Activated CD4-positive, alpha-beta memory T cell treated with anti-CD3 and anti-CD28 coated beads for 36 hours (primary cell): Measurements from ENCODE around the gene ACACB. TPM values are rescaled to one million over a fixed set of nuclear protein-coding genes. Genes with fewer than 3 reads are reported as not detected.

Experiments
- CTCF ChIA-PET: fragments of 350-600 bp; sonication (Branson Sonifier 250); formaldehyde crosslinking; loops from one replicate; lab custom pipeline; 2021; ENCODE audit warnings: antibody characterized with exemption, inconsistent platforms; lab: Charles Lee
- POLR2A ChIA-PET: fragments of 350-600 bp; sonication (Branson Sonifier 250); formaldehyde crosslinking; loops from one replicate; lab custom pipeline; 2021; ENCODE audit warnings: antibody characterized with exemption; lab: Charles Lee
- DNase-seq: peaks from one replicate; pipeline ENCODE4 v3.0.0-alpha.2; 2020
- H3K27ac Mint-ChIP-seq: one replicate; pipeline ENCODE4 v1.8.0; 2021; ENCODE audit warnings: mixed read lengths
- H3K27me3 Mint-ChIP-seq: one replicate; pipeline ENCODE4 v1.8.0; 2021; ENCODE audit warnings: mixed read lengths
- H3K36me3 Mint-ChIP-seq: one replicate; pipeline ENCODE4 v1.8.0; 2021; ENCODE audit warnings: mixed read lengths
- H3K4me1 Mint-ChIP-seq: one replicate; pipeline ENCODE4 v1.8.0; 2021; ENCODE audit warnings: low read depth, mixed read lengths
- H3K4me3 Mint-ChIP-seq: one replicate; pipeline ENCODE4 v1.8.0; 2021; ENCODE audit warnings: mild to moderate bottlenecking, mixed read lengths
- H3K9me3 Mint-ChIP-seq: one replicate; pipeline ENCODE4 v1.8.0; 2021; ENCODE audit warnings: mixed read lengths
- intact Hi-C: fragments of 100-400 bp; cut with micrococcal nuclease; formaldehyde crosslinking; loops from one replicate; pipeline ENCODE4 v1.15.1; 2023
- total RNA-seq, 2 experiments: library from RNA; stranded (reverse); gene quantifications; one replicate each; pipeline ENCODE4 v1.2.3, GENCODE V29; 2021

Gene ACACB
- total RNA-seq, 2 experiments from 2014 or later: 11.1 to 12.7 TPM

- CTCF ChIA-PET: interaction anchor here (1.1 to 4.0 kb wide), 2 partner anchors 118 to 126 kb away, joined by 3 to 31 read pairs; no protein-coding TSS in a partner anchor
- H3K27me3 Mint-ChIP-seq: no peaks in the 10 kb centered on the region
These were observed 149.9 kb downstream of the ACACB start for GRCh38 chr12:109266106-109266879.

DNA sequence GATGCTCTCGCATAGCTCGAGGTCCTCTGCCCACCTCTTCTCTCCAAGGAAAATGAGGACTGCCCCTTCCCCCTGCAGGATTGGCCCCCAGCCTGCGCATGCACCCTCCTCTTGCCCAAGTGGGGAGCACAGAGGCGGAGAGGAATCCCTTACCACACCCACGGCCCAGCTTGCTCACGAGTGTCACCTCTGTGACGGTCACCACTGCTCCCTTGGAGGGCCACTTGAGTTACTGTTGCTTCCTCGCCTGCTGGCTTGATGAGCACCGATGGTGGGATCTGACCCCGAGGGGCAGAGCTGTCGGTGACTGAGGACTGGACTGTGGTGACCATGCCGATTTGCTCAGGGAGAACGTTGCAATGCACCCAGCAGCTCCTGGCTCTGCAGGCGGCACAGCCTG, 151.0 kb downstream of the ACACB start:
- Mint-ChIP-seq H3K27ac (no peak overlapping the region), H3K27me3 (no peaks in the 10 kb centered on the region), H3K36me3 (peaks cover 3% of the 10 kb centered on the region), H3K4me1 (no peaks in the 10 kb centered on the region), H3K4me3 (no peak overlapping the region), H3K9me3 (peaks cover 6% of the 10 kb centered on the region)
- DNase-seq: no peak
- ChIA-PET POLR2A (no interaction called here), CTCF (interaction anchor here (4.0 kb wide), 1 partner anchor 125 kb away, joined by 31 read pairs; no protein-coding TSS in a partner anchor)
- intact Hi-C loops: no loop called here

More at GRCh38 chr12:109266106-109266879, 149.9 kb downstream of the ACACB start:
- Mint-ChIP-seq H3K9me3 (peaks cover 6% of the 10 kb centered on the region), H3K4me3 (no peak overlapping the region), H3K27ac (no peak overlapping the region), H3K36me3 (peaks cover 3% of the 10 kb centered on the region), H3K4me1 (no peaks in the 10 kb centered on the region)
- intact Hi-C loops: no loop called here
- DNase-seq: no peak
- POLR2A ChIA-PET: no interaction called here

GRCh38 chr12:109268896-109269295, 152.5 kb downstream of the ACACB start:
- DNase-seq: no peak
- no peak overlapping the region for H3K27ac Mint-ChIP-seq
- H3K4me1 Mint-ChIP-seq: no peaks in the 10 kb centered on the region
- H3K36me3 Mint-ChIP-seq: peaks cover 3% of the 10 kb centered on the region
- H3K9me3 Mint-ChIP-seq: peaks cover 6% of the 10 kb centered on the region
- H3K4me3 Mint-ChIP-seq: no peak overlapping the region
- no peaks in the 10 kb centered on the region for H3K27me3 Mint-ChIP-seq
- CTCF ChIA-PET: no interaction called here
- intact Hi-C loops: no loop called here
- POLR2A ChIA-PET: no interaction called here

DNA sequence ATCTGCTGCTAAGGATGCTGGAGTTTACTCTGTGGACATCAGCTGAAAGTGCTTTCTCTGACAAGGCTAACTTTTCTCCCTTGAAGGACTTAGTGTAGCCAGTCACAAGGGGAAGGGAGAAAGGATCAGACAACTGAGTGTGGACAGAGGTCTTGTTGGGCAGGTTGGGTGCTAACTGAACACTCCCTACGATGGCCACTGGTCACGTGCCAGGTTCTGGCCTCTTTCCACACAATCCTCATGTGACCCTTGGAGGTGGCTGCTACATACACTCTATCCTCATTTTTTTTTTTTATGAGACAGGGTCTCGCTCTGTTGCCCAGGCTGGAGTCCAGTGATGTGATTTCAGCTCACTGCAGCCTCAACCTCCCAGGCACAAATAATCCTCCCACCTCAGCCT, 153.0 kb downstream of the ACACB start:
- peaks cover 6% of the 10 kb centered on the region for H3K9me3 Mint-ChIP-seq
- peaks cover 3% of the 10 kb centered on the region for H3K36me3 Mint-ChIP-seq
- no peak overlapping the region for H3K27ac Mint-ChIP-seq
- H3K4me3 Mint-ChIP-seq: no peak overlapping the region
- H3K4me1 Mint-ChIP-seq: no peaks in the 10 kb centered on the region
- intact Hi-C loops: no loop called here
- POLR2A ChIA-PET: no interaction called here
- no peaks in the 10 kb centered on the region for H3K27me3 Mint-ChIP-seq
- DNase-seq: no peak
- CTCF ChIA-PET: no interaction called here

DNA sequence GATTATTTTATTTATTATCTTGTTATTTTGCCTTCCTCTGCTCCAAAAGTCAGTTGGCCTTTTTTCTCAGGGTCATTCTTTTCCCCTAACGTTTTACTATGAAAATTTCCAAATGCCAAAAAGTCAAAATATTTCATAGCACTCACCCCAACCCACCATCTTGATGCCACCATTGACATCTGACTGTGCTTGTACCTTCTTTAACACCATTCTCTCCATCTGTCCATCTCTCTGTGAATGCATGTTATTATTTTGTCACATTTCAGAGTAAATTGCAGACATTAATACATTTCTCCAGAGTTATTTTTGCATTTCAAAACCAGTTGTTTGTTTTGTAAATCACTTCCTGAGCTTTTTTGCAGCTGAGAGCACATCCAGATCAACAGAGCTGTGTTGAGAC, 154.1 kb downstream of the ACACB start:
- intact Hi-C loops: no loop called here
- Mint-ChIP-seq H3K9me3 (peaks cover 6% of the 10 kb centered on the region), H3K27ac (no peak overlapping the region), H3K4me1 (no peaks in the 10 kb centered on the region), H3K27me3 (no peaks in the 10 kb centered on the region), H3K4me3 (no peak overlapping the region), H3K36me3 (peaks cover 3% of the 10 kb centered on the region)
- no peak for DNase-seq
- CTCF ChIA-PET: no interaction called here
- POLR2A ChIA-PET: no interaction called here

- intact Hi-C loops: no loop called here
- Mint-ChIP-seq H3K36me3 (peaks cover 3% of the 10 kb centered on the region), H3K9me3 (peaks cover 6% of the 10 kb centered on the region), H3K4me1 (no peaks in the 10 kb centered on the region), H3K27ac (no peak overlapping the region), H3K27me3 (no peaks in the 10 kb centered on the region), H3K4me3 (no peak overlapping the region)
- CTCF ChIA-PET: no interaction called here
- POLR2A ChIA-PET: no interaction called here
- no peak for DNase-seq
These were observed 155.0 kb downstream of the ACACB start for GRCh38 chr12:109271418-109271817.

DNA sequence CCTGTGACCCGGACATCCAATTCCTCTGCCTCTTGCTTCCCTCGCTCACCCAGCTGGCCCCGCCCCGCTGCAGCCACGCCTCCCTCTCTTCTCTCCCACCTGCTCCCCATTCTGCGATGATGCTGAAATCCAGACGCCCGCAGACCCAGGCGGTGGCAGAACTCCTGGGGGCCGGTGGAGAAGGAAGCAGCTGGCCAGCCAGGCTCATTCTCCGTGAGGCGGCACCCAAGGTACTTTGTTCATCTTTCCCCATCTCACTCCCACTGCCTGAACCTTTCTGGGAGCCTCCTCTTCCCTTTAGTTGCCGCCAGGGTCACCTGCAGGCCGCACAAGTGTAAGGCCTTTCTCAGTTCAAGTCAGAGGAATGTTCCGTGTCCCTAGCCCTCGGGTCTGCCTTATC, 157.0 kb downstream of the ACACB start:
- H3K4me1 Mint-ChIP-seq: no peaks in the 10 kb centered on the region
- no peak overlapping the region for H3K27ac Mint-ChIP-seq
- intact Hi-C loops: no loop called here
- no peak for DNase-seq
- no peak overlapping the region for H3K4me3 Mint-ChIP-seq
- H3K36me3 Mint-ChIP-seq: no peaks in the 10 kb centered on the region
- peaks cover 2% of the 10 kb centered on the region for H3K27me3 Mint-ChIP-seq
- POLR2A ChIA-PET: no interaction called here
- CTCF ChIA-PET: no interaction called here
- H3K9me3 Mint-ChIP-seq: peaks cover 6% of the 10 kb centered on the region

- Mint-ChIP-seq H3K4me1 (no peaks in the 10 kb centered on the region), H3K9me3 (peaks cover 6% of the 10 kb centered on the region), H3K4me3 (no peak overlapping the region), H3K27ac (no peak overlapping the region), H3K36me3 (no peaks in the 10 kb centered on the region), H3K27me3 (peaks cover 2% of the 10 kb centered on the region)
- ChIA-PET POLR2A (no interaction called here), CTCF (no interaction called here)
- intact Hi-C loops: no loop called here
- DNase-seq: no peak
These were observed 158.0 kb downstream of the ACACB start for GRCh38 chr12:109274381-109274780.

DNA sequence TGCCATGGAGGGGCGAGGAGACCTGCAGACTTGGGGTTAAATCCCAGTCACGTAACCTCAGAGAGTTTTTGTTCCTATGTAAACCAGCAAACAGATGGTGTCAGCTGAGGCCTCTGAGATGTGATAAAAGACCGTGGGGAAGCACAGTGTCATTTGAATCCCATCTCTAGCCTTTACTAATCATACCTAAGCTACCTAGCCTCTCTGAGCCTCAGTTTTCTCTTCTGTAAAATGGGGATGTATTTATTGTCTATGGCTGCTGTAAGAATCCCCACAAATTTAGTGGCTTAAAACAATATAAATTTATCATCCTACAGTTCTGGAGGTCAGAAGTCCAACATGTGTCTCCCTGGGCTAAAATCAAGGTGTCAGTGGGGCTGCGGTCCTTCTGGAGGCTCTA, 158.8 kb downstream of the ACACB start:
- Mint-ChIP-seq H3K36me3 (no peaks in the 10 kb centered on the region), H3K9me3 (peaks cover 4% of the 10 kb centered on the region), H3K4me1 (no peaks in the 10 kb centered on the region), H3K4me3 (no peak overlapping the region), H3K27ac (no peak overlapping the region), H3K27me3 (peaks cover 2% of the 10 kb centered on the region)
- CTCF ChIA-PET: no interaction called here
- POLR2A ChIA-PET: no interaction called here
- intact Hi-C loops: no loop called here
- no peak for DNase-seq

DNA sequence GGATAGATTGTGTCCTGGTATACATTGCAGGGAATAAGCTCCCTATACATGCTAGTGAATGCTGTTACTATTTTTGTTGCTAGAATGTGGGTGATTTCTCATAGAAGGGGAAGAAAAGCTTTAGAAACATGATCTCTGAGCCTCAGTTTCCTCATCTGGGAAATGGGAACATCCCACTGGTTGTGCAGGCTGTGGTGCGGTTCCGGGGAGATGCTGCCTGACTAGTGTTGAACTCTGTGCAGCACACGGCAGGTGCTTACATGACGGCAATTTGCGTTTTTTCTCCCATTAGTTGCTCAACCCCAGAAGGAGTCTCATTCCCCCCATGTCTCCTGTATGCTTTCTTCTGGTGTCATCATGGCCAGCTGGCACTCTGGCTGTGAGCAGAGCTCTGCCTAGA, 159.8 kb downstream of the ACACB start:
- intact Hi-C loops: no loop called here
- H3K27me3 Mint-ChIP-seq: peaks cover 2% of the 10 kb centered on the region
- ChIA-PET CTCF (no interaction called here), POLR2A (no interaction called here)
- H3K4me3 Mint-ChIP-seq: no peak overlapping the region
- no peaks in the 10 kb centered on the region for H3K4me1 Mint-ChIP-seq
- no peak for DNase-seq
- no peak overlapping the region for H3K27ac Mint-ChIP-seq
- H3K36me3 Mint-ChIP-seq: no peaks in the 10 kb centered on the region
- no peaks in the 10 kb centered on the region for H3K9me3 Mint-ChIP-seq

- H3K4me1 Mint-ChIP-seq: no peaks in the 10 kb centered on the region
- H3K4me3 Mint-ChIP-seq: no peak overlapping the region
- H3K9me3 Mint-ChIP-seq: no peaks in the 10 kb centered on the region
- H3K36me3 Mint-ChIP-seq: no peaks in the 10 kb centered on the region
- ChIA-PET CTCF (no interaction called here), POLR2A (no interaction called here)
- H3K27me3 Mint-ChIP-seq: peaks cover 2% of the 10 kb centered on the region
- no peak overlapping the region for H3K27ac Mint-ChIP-seq
- intact Hi-C loops: no loop called here
- DNase-seq: no peak
These were observed 161.0 kb downstream of the ACACB start for GRCh38 chr12:109277255-109277898.

DNA sequence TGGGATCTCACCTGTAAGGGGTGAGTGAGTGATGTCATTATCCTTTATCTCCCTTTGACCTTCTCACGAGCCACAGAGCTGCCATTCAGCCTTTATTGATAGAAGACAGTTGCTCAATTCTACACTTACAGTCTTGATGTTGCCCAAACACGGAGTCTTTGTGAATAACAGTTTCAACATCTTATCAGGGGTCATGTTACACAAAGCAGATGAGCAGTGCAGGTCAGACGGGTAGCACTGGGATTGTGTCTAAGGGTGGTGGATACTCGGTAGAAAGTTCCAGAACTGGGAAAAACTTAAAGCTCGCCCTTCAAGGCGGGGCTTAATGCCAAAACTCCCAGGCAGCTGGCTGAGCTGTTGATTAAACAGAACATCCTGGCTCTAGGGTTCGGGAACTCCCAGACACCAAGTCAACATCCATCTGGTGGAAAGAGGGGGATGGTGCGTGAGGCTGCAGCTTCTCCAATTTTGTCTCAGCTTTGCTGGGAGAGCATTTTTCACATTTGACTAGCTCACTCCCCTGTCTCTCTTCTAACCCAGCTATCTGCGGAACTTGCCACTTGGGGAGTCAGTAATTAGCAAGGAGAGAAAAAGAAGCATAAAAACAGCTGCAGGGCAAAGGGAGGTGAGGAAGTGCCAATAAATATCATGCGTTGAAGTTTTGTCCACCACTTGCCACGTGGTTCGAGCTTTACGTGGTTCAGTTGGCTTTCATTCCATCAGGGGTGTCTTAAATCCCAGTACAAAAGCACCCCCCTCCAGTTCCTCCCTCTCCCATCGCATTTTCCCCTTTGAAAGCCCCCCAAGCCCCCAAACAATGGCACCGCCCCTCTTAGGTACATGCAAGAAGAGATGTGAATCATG, 161.7 kb downstream of the ACACB start:
- ChIA-PET CTCF (no interaction called here), POLR2A (no interaction called here)
- no peaks in the 10 kb centered on the region for H3K36me3 Mint-ChIP-seq
- H3K4me3 Mint-ChIP-seq: no peak overlapping the region
- intact Hi-C loops: no loop called here
- no peaks in the 10 kb centered on the region for H3K9me3 Mint-ChIP-seq
- H3K4me1 Mint-ChIP-seq: no peaks in the 10 kb centered on the region
- no peak for DNase-seq
- no peak overlapping the region for H3K27ac Mint-ChIP-seq
- H3K27me3 Mint-ChIP-seq: peaks cover 2% of the 10 kb centered on the region
